Thyroid gland (tissue), 4 donors: ENCODE data around the gene TAF11L2.
"Not testable (repeated sequence)": the region's sequence is repeated elsewhere in the genome, so short reads cannot be mapped to it uniquely, and the experiment has no call there.

ENCODE experiments used
- POLR2A ChIP-seq, 2 donors: fragments of 450-650 bp; IDR thresholded peaks; one replicate each; pipeline ENCODE4 v1.6.1; 2017; ENCODE audit warnings: antibody characterized with exemption in 2 of 2, mild to moderate bottlenecking in 2 of 2, moderate library complexity in 1 of 2
- TF ChIP-seq, protein P1 (sequence below), 6 experiments: fragments of 200-600 bp in 3 of 6; fragments of 450-650 bp in 3 of 6; sonication (generic) in 3 of 6; IDR thresholded peaks; one replicate each; pipeline ENCODE4 v1.5.1; 2016 to 2019; ENCODE audit warnings: antibody characterized with exemption in 6 of 6, mild to moderate bottlenecking in 2 of 6, inconsistent platforms in 1 of 6, moderate library complexity in 1 of 6

- TF ChIP-seq, protein P1, sequence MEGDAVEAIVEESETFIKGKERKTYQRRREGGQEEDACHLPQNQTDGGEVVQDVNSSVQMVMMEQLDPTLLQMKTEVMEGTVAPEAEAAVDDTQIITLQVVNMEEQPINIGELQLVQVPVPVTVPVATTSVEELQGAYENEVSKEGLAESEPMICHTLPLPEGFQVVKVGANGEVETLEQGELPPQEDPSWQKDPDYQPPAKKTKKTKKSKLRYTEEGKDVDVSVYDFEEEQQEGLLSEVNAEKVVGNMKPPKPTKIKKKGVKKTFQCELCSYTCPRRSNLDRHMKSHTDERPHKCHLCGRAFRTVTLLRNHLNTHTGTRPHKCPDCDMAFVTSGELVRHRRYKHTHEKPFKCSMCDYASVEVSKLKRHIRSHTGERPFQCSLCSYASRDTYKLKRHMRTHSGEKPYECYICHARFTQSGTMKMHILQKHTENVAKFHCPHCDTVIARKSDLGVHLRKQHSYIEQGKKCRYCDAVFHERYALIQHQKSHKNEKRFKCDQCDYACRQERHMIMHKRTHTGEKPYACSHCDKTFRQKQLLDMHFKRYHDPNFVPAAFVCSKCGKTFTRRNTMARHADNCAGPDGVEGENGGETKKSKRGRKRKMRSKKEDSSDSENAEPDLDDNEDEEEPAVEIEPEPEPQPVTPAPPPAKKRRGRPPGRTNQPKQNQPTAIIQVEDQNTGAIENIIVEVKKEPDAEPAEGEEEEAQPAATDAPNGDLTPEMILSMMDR (IDR thresholded peaks at IDR 0.05), result not testable (repeated sequence)
- TF ChIP-seq POLR2A (IDR thresholded peaks at IDR 0.05), result not testable (repeated sequence)
Measured at GRCh38 chr5:17528369-17528768, 30.3 kb downstream of the TAF11L2 start, which contains the start of gene TAF11L6.
